Esophagus squamous epithelium (tissue), 5 donors: Measurements from ENCODE around the gene SLC9C2. TPM values are rescaled to one million over a fixed set of nuclear protein-coding genes. Genes with fewer than 3 reads are reported as not detected.
"Not testable (repeated sequence)": the region's sequence is repeated elsewhere in the genome, so short reads cannot be mapped to it uniquely, and the experiment has no call there.

Source experiments
- DNase-seq: peaks from one replicate; lab custom pipeline; 2025; lab: John Stamatoyannopoulos, UW
- H3K27ac ChIP-seq, 4 donors: fragments of 200-600 bp; sonication (generic); one replicate each; pipeline ENCODE4 v1.5.1; 2016 to 2019; ENCODE audit warnings: mild to moderate bottlenecking in 1 of 4
- H3K27me3 ChIP-seq, 4 donors: fragments of 200-600 bp; sonication (generic); 1 replicate in 3 of 4; 2 replicates in 1 of 4; pipeline versions ENCODE4 v1.5.1 to v1.6.0; 2017 to 2021; ENCODE audit warnings: antibody characterized with exemption in 1 of 4
- H3K36me3 ChIP-seq, 3 donors: fragments of 200-600 bp; sonication (generic); one replicate each; pipeline ENCODE4 v1.5.1; 2016 to 2019
- H3K4me1 ChIP-seq, 3 donors: fragments of 200-600 bp; sonication (generic); one replicate each; pipeline ENCODE4 v1.5.1; 2017 to 2019
- H3K4me3 ChIP-seq, 4 donors: fragments of 200-600 bp; sonication (generic); 1 replicate in 3 of 4; 2 replicates in 1 of 4; pipeline ENCODE4 v1.5.1; 2016 to 2019; ENCODE audit warnings: mild to moderate bottlenecking in 2 of 4, moderate library complexity in 1 of 4
- H3K9me3 ChIP-seq, 3 donors: fragments of 200-600 bp; sonication (generic); one replicate each; pipeline ENCODE4 v1.5.1; 2016 to 2019
- POLR2A ChIP-seq, 4 donors: fragments of 450-650 bp; IDR thresholded peaks; one replicate each; pipeline ENCODE4 v1.6.1; 2017; ENCODE audit warnings: antibody characterized with exemption in 4 of 4, mild to moderate bottlenecking in 4 of 4, moderate library complexity in 3 of 4
- WGBS, 2 donors: methylation state at CpG; one replicate each; pipeline ENCODE4 v1.1.5; 2018; 5-methylcytosine and 5-hydroxymethylcytosine counted together
- intact Hi-C: fragments of 100-400 bp; cut with DNase I; formaldehyde crosslinking; loops from one replicate; pipeline ENCODE4 v1.15.0; 2022
- total RNA-seq, 4 donors: library from RNA; depleted of rRNA; stranded (reverse); fragments of >200 nt; gene quantifications; one replicate each; pipeline ENCODE4 v1.1.0, GENCODE V29; 2016
- TF ChIP-seq, protein P1 (sequence below), 6 experiments: fragments of 450-650 bp in 4 of 6; fragments of 200-600 bp in 2 of 6; sonication (generic) in 2 of 6; IDR thresholded peaks; one replicate each; pipeline ENCODE4 v1.5.1; 2016 to 2019; ENCODE audit warnings: antibody characterized with exemption in 6 of 6, mild to moderate bottlenecking in 4 of 6, moderate library complexity in 4 of 6
- donor health status: DM: yes; HTN: yes; CAD: no.

Gene SLC9C2
- total RNA-seq, 4 donors from 2014 or later = not detected

DNA sequence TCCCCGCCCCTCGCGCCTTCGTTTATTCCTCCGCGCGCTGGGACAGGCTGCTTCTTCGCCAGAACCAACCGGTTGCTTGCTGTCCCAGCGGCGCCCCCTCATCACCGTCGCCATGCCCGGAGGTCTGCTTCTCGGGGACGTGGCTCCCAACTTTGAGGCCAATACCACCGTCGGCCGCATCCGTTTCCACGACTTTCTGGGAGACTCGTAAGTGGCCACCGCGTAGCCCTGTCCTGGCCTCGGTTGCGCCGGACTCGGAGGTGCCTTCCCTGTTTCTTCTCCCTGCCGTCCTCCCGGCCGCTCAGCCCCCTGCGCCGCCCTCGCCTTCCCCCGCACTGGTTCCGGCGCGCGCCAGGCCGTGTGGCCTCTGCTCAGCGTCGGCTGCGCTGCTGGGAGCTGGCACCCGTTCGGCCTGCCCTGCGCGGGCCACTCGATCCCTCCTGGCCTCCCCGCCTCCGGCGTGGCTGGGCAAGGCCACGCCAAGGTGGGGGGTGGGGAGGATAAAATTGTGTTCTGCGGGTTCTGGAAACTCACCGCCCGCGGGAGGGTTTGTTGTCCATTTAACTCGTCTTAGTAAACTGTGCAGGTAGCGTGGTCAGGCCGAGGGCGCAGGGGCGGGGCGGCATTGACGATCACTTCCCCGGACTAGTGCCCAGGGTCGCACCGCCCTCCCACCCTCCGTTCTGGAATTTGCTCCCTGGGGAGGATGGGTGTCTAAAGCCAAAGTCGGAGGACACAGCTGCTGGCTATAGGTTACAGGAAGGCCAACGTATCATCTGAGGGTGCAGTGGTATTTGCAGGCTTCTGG lies 125.4 kb downstream of the SLC9C2 start, which contains the start of gene PRDX6:
PRDX6 (plus strand) TSS at position 50 of the 808 bp plus-strand sequence; CDS start at position 113, 63 bp downstream.
- intact Hi-C loops = no loop called here
- peak within 1 kb of the TSS; percentile 92 to 99 (median 98) for H3K27ac ChIP-seq
- DNase-seq = peak; percentile 77
- peak within 1 kb of the TSS; percentile 70 to 92 (median 88) for H3K4me3 ChIP-seq
- TF ChIP-seq POLR2A (IDR thresholded peaks at IDR 0.05) = peak in 3 of 4 donors; percentile 64 to 81 (median 77)
- TF ChIP-seq, protein P1, sequence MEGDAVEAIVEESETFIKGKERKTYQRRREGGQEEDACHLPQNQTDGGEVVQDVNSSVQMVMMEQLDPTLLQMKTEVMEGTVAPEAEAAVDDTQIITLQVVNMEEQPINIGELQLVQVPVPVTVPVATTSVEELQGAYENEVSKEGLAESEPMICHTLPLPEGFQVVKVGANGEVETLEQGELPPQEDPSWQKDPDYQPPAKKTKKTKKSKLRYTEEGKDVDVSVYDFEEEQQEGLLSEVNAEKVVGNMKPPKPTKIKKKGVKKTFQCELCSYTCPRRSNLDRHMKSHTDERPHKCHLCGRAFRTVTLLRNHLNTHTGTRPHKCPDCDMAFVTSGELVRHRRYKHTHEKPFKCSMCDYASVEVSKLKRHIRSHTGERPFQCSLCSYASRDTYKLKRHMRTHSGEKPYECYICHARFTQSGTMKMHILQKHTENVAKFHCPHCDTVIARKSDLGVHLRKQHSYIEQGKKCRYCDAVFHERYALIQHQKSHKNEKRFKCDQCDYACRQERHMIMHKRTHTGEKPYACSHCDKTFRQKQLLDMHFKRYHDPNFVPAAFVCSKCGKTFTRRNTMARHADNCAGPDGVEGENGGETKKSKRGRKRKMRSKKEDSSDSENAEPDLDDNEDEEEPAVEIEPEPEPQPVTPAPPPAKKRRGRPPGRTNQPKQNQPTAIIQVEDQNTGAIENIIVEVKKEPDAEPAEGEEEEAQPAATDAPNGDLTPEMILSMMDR (IDR thresholded peaks at IDR 0.05) = peak in 1 of 6 experiments; percentile 4
- WGBS, 2 donors = 0% methylated on average over 1 to 14 of the region's 69 CpGs
- peaks cover 11 to 25% (median 14%) of the 10 kb centered on the region in 3 donors for H3K36me3 ChIP-seq
- peaks cover 41 to 70% (median 47%) of the 10 kb centered on the region in 3 donors for H3K4me1 ChIP-seq
- H3K9me3 ChIP-seq = no peaks in the 10 kb centered on the region
- no peaks in the 10 kb centered on the region for H3K27me3 ChIP-seq

DNA sequence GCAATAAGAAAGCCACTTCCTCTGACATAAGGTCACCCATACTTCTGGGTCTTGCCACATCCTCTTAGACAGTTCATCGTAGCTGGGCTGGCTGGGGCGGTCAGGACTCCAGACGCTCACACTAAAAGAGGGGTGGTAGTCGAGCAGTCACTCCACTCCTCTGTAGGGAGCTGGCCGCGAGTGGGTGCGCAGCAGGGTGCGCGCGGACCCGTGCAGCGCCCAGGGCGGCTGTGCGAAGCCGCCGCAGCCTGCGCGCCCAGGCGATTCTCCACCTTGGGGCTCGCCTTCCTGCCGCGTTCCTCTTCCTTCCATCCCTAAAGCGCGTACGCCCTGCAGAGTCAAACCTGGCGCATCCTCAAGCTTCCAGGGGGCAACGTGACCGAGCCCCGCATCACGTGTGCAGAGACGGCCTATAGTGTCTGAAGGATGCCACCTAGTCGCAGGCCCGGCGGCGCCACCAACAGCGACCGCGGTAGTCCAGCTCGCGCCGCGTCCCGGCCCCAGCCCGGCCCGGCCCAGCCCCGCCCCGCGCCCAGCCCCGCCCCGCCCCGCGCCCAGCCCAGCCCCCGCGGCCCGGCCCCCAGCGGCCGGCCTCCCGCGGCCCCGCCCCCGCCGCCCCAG lies 126.1 kb downstream of the SLC9C2 start:
- no peaks in the 10 kb centered on the region for H3K9me3 ChIP-seq
- peaks cover 4 to 18% (median 9%) of the 10 kb centered on the region in 3 donors for H3K36me3 ChIP-seq
- intact Hi-C loops = no loop called here
- 1 to 2% methylated on average over 5 to 6 of the region's 62 CpGs for WGBS, 2 donors
- TF ChIP-seq, protein P1 (IDR thresholded peaks at IDR 0.05) = peak in 2 of 6 experiments; percentile 4 to 6
- peak in 2 of 4 donors; percentile 69 to 72 for TF ChIP-seq POLR2A (IDR thresholded peaks at IDR 0.05)
- H3K4me1 ChIP-seq = peaks cover 41 to 70% (median 47%) of the 10 kb centered on the region in 3 donors
- DNase-seq = peak; percentile 77
- peak overlapping the region; percentile 92 to 99 (median 98) for H3K27ac ChIP-seq
- H3K4me3 ChIP-seq = peak overlapping the region; percentile 70 to 92 (median 88)
- no peaks in the 10 kb centered on the region for H3K27me3 ChIP-seq

DNA sequence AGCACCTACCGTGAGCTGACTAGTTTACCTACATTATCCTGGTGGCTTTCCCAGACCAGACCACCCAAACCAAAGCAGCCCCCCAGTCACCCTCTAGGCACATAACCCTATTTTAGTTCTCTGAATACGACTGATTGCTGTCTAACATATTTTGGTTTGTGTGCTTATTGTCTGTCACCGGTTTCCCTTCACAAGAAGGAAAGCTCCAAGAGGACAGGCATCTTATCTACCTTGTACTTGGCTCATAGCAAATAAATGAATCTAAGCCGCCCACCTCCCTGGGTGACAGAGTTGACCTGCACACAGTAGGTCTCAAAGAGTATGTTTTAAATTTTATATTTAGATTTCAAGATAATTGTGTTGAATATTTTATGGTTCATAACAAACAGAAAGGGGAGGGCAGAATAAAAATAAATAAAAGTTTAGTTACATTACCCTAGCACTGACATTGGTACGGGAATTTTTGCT lies 126.6 kb downstream of the SLC9C2 start:
- H3K9me3 ChIP-seq = peaks cover 0 to 3% (median 0%) of the 10 kb centered on the region in 3 donors
- no peak for DNase-seq
- intact Hi-C loops = no loop called here
- TF ChIP-seq POLR2A (IDR thresholded peaks at IDR 0.05) = no peak
- TF ChIP-seq, protein P1 (IDR thresholded peaks at IDR 0.05) = no peak
- peak overlapping the region; percentile 88 to 97 (median 92) for H3K27ac ChIP-seq
- peak overlapping the region; percentile 70 to 92 (median 88) for H3K4me3 ChIP-seq
- H3K36me3 ChIP-seq = peaks cover 0 to 15% (median 3%) of the 10 kb centered on the region in 3 donors
- H3K27me3 ChIP-seq = no peaks in the 10 kb centered on the region
- H3K4me1 ChIP-seq = peaks cover 41 to 70% (median 47%) of the 10 kb centered on the region in 3 donors
- 19 to 21% methylated on average over 5 of the region's 5 CpGs for WGBS, 2 donors

DNA sequence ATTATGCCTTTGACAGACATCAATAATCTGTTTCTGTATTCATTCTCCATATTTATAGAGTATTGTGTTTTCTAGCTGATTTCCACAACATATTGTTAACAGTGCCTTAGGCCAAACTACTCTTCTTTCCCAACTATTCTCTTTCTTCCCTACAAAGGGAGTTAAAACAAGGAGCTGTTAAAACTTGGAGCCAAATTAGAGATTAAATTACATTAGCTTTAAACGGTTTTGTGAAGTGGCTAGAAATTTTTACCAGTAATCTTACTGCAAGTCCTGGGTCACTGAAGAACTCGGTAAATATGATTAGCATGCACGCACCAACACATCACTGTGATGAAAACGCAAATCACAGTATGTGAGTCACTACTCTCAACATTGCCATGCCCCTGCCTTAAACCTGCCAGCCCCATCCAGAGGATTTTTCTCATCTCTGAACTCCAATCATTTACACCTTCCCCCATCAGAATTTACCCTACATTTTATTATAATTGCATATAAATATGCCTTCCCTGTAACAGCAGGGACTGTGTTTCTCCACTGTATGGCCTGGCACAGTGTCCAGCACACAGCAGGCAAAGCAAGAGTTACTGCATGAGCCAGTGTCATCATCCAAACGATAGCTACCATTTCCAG lies 127.2 kb downstream of the SLC9C2 start:
- peaks cover 0 to 15% (median 0%) of the 10 kb centered on the region in 3 donors for H3K36me3 ChIP-seq
- TF ChIP-seq, protein P1 (IDR thresholded peaks at IDR 0.05) = no peak
- TF ChIP-seq POLR2A (IDR thresholded peaks at IDR 0.05) = no peak
- H3K4me3 ChIP-seq = peak overlapping the region in 3 of 4 donors; percentile 70 to 92 (median 88)
- peaks cover 0 to 9% (median 4%) of the 10 kb centered on the region in 3 donors for H3K9me3 ChIP-seq
- peak overlapping the region; percentile 88 to 97 (median 92) for H3K27ac ChIP-seq
- no peaks in the 10 kb centered on the region for H3K27me3 ChIP-seq
- 19 to 21% methylated on average over 5 of the region's 5 CpGs for whole genome bisulfite sequencing, 2 donors
- intact Hi-C loops = no loop called here
- H3K4me1 ChIP-seq = peaks cover 41 to 64% (median 47%) of the 10 kb centered on the region in 3 donors
- DNase-seq = no peak

DNA sequence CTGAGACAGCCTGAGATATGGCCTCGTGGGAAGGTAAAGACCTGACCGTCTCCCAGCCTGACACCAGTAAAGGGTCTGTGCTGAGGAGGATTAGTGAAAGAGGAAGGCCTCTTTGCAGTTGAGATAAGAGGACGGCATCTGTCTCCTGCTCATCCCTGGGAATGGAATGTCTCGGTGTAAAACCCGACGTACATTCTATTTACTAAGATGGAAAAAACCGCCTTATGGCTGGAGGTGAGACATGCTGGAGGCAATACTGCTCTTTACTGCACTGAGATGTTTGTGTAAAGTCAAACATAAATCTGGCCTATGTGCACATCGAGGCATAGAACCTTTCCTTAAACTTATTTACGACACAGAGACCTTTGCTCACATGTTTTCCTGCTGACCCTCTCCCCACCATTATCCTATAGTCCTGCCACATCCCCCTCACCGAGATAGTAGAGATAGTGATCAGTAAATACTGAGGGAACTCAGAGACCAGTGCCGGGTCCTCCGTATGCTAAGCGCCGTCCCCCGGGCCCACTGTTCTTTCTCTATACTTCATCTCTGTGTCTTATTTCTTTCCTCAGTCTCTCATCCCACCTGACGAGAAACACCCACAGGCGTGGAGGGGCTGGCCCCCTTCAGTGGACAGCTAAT lies 128.0 kb downstream of the SLC9C2 start:
- H3K27me3 ChIP-seq, intact Hi-C loops, DNase-seq: not testable (repeated sequence)
- WGBS, 2 donors = 70 to 79% methylated on average over 16 to 17 of the region's 17 CpGs
- H3K4me1 ChIP-seq = peaks cover 41 to 57% (median 43%) of the 10 kb centered on the region in 3 donors
- H3K9me3 ChIP-seq = peaks cover 0 to 17% (median 8%) of the 10 kb centered on the region in 3 donors
- H3K27ac ChIP-seq = peak overlapping the region in 3 of 4 donors; percentile 24 to 92 (median 88)
- peaks cover 0 to 12% (median 0%) of the 10 kb centered on the region in 3 donors for H3K36me3 ChIP-seq
- H3K4me3 ChIP-seq = peak overlapping the region in 3 of 4 donors; percentile 70 to 92 (median 88)
